Progenitor cell of endocrine pancreas (in vitro differentiated cells): Measurements from ENCODE around the gene WDR48. TPM values are rescaled to one million over a fixed set of nuclear protein-coding genes. Genes with fewer than 3 reads are reported as not detected.

ENCODE experiments used
- DNase-seq: peaks from one replicate; pipeline ENCODE4 v3.0.0; 2021; ENCODE audit warnings: low spot score; ENCODE audit not compliant: unreplicated experiment
- H3K27ac Mint-ChIP-seq: 2 replicates; pipeline ENCODE4 v1.8.0; 2021; ENCODE audit warnings: mild to moderate bottlenecking, moderate library complexity, mixed read lengths
- H3K27me3 Mint-ChIP-seq: 2 replicates; pipeline ENCODE4 v1.8.0; 2021; ENCODE audit warnings: mixed read lengths
- H3K36me3 Mint-ChIP-seq: 2 replicates; pipeline ENCODE4 v1.8.0; 2022; ENCODE audit warnings: mixed read lengths; ENCODE audit not compliant: insufficient read depth
- H3K4me1 Mint-ChIP-seq: 2 replicates; pipeline ENCODE4 v1.8.0; 2021; ENCODE audit warnings: low read depth, mixed read lengths
- H3K4me3 Mint-ChIP-seq: 2 replicates; pipeline ENCODE4 v1.8.0; 2021; ENCODE audit warnings: low read depth, mild to moderate bottlenecking, moderate library complexity, mixed read lengths
- H3K9me3 Mint-ChIP-seq: 2 replicates; pipeline ENCODE4 v1.8.0; 2021; ENCODE audit warnings: low read depth, mixed read lengths
- total RNA-seq: library from RNA; stranded (reverse); gene quantifications from 2 replicates; pipeline ENCODE4 v1.2.1, GENCODE V29; 2021
- TF ChIP-seq, protein P1 (sequence below): fragments of 200-600 bp; sonication (generic); IDR thresholded peaks from one replicate; pipeline ENCODE4 v1.5.0; 2021; ENCODE audit warnings: antibody characterized with exemption, mild to moderate bottlenecking; ENCODE audit not compliant: unreplicated experiment

The WDR48 gene
- total RNA-seq, 1 donor from 2014 or later: 78.3 TPM

DNA sequence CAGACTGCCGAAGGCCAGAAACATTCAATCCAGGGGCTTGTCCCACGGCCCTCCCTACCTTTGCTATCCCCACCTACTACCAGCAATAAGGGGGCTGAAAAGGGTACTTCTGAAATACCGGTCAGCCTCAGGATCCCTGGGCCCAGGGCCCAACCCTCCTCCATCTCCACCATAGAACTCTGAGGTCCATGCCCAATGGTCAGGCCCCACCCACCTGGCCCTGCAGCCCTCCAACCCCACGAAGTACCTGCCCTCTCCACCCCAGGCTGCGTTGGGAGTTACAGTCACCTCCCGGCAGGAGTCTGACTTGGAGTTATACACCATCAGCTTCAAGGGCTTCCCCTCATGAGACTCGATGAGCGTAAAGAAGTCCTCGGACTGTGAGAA, 48.7 kb downstream of the WDR48 start:
- Mint-ChIP-seq H3K27me3 (no peaks in the 10 kb centered on the region), H3K4me1 (peaks cover 9% of the 10 kb centered on the region)
- DNase-seq: no peak

DNA sequence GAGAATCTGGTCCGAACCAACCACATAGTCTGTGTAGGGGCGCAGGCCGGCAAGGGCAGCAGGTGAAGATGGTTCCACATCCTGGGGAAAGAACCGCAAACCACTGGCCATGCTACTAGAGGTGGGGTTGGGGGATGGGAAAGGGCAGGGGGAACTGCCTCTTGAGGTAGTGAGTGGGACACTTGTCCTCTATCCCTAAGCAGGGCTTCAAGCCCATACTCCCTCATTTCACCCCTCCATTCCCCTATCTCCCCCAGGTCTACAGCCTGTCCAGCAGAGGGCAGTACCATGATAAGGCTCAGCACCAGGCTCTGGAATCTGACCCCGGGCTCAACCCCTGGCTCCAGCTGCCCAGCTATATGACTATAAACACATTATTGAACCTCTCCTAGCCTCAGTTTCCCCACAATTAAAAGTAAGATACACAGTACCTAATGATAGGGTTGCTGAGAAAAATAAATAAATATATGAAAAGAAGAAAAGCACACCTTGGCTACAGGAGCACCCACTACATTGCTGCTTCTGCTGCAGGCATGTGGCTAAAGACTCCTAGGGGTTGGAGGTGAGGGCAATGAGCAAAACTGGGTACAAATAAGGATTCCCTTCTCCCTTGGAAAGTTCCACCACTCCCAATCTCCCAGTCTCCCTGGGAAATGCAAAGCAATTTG, 49.3 kb downstream of the WDR48 start:
- Mint-ChIP-seq H3K27ac (no peak overlapping the region), H3K27me3 (no peaks in the 10 kb centered on the region), H3K36me3 (peaks cover 4% of the 10 kb centered on the region), H3K4me3 (no peak overlapping the region), H3K9me3 (no peaks in the 10 kb centered on the region), H3K4me1 (peaks cover 15% of the 10 kb centered on the region)
- DNase-seq: no peak
- TF ChIP-seq, protein P1, sequence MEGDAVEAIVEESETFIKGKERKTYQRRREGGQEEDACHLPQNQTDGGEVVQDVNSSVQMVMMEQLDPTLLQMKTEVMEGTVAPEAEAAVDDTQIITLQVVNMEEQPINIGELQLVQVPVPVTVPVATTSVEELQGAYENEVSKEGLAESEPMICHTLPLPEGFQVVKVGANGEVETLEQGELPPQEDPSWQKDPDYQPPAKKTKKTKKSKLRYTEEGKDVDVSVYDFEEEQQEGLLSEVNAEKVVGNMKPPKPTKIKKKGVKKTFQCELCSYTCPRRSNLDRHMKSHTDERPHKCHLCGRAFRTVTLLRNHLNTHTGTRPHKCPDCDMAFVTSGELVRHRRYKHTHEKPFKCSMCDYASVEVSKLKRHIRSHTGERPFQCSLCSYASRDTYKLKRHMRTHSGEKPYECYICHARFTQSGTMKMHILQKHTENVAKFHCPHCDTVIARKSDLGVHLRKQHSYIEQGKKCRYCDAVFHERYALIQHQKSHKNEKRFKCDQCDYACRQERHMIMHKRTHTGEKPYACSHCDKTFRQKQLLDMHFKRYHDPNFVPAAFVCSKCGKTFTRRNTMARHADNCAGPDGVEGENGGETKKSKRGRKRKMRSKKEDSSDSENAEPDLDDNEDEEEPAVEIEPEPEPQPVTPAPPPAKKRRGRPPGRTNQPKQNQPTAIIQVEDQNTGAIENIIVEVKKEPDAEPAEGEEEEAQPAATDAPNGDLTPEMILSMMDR: peak; percentile 61

More for the DNA sequence above, 48.7 kb downstream of the WDR48 start:
- TF ChIP-seq, protein P1: no peak
- Mint-ChIP-seq H3K36me3 (peaks cover 5% of the 10 kb centered on the region), H3K9me3 (no peaks in the 10 kb centered on the region), H3K27ac (no peak overlapping the region), H3K4me3 (no peak overlapping the region)

DNA sequence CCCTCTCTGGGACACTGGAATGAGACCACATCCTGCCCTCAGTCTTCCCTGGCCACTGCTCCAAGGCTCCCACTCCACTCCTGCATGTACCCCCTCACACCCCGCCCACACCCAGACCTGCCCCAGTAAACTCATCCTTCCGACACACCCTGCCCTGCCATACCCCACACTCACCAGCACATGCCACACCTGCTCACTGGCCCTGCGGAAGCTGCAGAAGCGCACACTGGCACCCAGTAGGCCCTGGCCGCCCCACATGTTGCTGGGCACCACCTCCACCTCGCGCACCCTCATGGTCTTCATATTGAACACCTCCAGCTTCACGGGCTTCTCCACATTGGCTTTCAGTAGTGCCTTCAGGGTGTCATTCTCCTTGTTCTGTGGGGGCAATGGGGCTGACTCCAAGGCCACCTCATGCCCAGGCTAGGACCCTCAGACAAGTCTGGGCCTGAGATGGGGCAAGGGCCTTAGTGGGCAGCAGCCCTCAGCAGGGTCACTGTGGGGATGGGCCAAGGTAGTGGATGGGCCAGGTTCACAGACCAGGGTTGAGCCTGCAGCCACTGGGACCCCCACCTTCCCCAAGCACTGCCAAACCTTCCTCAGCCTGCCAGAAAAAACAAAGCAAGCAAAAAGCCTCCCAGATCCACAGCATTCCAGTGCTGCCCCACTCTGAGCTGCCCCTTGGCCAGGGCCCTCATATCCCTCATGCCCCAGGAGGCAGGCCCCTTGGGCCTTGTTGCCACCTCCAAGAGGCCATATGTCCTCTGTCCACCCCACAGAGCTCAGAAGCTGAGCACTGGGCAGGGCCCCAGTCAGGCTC, 50.9 kb downstream of the WDR48 start:
- peaks cover 18% of the 10 kb centered on the region for H3K4me1 Mint-ChIP-seq
- H3K36me3 Mint-ChIP-seq: peaks cover 2% of the 10 kb centered on the region
- H3K9me3 Mint-ChIP-seq: no peaks in the 10 kb centered on the region
- TF ChIP-seq, protein P1: no peak
- no peak overlapping the region for H3K27ac Mint-ChIP-seq
- H3K27me3 Mint-ChIP-seq: no peaks in the 10 kb centered on the region
- DNase-seq: no peak
- no peak overlapping the region for H3K4me3 Mint-ChIP-seq

DNA sequence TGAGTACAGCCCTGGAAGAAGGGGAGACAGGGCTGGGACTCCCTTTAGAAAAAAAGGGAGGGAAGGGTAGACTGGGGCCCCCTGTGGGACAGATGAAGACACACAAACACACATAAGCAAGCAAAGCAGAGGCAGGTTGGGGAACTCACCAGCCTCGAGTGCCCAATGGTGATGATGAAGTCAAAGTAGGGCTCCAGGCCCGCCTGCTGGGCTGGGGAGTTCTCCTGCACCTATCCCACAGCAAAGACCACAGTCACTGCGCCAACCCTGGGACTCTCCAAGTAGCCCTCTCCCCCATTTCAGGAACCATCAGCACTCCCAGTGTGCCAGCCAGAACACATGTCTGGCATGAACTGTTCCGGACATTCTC, 51.5 kb downstream of the WDR48 start:
- Mint-ChIP-seq H3K27ac (no peak overlapping the region), H3K9me3 (no peaks in the 10 kb centered on the region), H3K27me3 (no peaks in the 10 kb centered on the region), H3K36me3 (peaks cover 2% of the 10 kb centered on the region), H3K4me1 (peaks cover 23% of the 10 kb centered on the region), H3K4me3 (no peak overlapping the region)
- TF ChIP-seq, protein P1: no peak
- no peak for DNase-seq

DNA sequence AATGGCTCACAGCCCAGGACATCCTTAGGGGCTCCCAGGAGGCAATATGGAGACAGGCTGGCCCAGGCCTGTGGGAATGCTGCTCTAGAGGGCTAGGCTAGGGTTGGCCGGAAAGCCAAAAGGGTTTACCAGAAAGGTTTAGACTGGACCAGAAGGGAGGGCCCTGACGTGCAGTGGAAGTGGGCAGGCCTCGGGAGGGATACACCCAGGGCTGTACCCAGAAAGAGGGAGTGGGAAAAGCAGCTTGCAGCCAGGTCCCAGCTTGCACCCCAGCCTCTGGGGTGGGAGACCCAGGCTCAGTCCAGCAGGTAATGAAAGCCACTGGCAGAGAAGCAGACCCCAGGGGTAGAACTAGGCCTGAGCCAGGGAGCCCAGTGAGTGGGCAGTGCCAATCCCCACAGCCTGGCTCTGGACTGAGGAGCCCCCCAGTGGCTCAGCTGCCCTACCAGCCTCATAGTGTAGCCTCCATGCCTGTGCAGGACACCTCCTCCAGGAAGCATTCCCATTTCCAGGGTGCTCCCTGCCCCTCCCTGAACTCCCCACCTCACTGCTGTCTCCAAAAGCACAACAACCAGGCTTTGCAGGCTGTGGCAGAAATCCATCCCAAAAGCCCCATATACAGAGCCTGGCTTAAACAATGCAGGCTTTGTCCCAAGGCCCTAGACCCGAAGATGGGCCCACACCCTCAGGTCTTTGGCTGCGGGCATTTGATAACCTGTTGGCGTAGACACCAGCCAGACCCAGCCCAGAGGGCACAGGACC, 52.2 kb downstream of the WDR48 start:
- H3K27ac Mint-ChIP-seq: no peak overlapping the region
- no peak overlapping the region for H3K4me3 Mint-ChIP-seq
- no peaks in the 10 kb centered on the region for H3K27me3 Mint-ChIP-seq
- TF ChIP-seq, protein P1: no peak
- H3K4me1 Mint-ChIP-seq: peaks cover 23% of the 10 kb centered on the region
- H3K36me3 Mint-ChIP-seq: peaks cover 2% of the 10 kb centered on the region
- DNase-seq: no peak
- H3K9me3 Mint-ChIP-seq: no peaks in the 10 kb centered on the region
